DOHH2 (cell line): Measurements from ENCODE around the gene EVL.

ENCODE experiments used
- H3F3A ChIP-seq: fragments of 200-600 bp; sonication (generic), shearing (Covaris generic); 2 replicates; pipeline ENCODE4 v1.6.0; 2016; ENCODE audit warnings: antibody characterized with exemption, mild to moderate bottlenecking; ENCODE audit not compliant: control insufficient read depth, insufficient read depth
- H3K27ac ChIP-seq: fragments of 200-600 bp; sonication (generic); 2 replicates; pipeline ENCODE4 v1.5.1; 2014; ENCODE audit warnings: low read depth, mild to moderate bottlenecking, low read length, moderate library complexity
- H3K27me3 ChIP-seq: fragments of 200-600 bp; sonication (generic); 2 replicates; pipeline ENCODE4 v1.6.1; 2014; ENCODE audit warnings: mild to moderate bottlenecking, low read length, mixed read lengths; ENCODE audit not compliant: control insufficient read depth
- H3K36me3 ChIP-seq: fragments of 200-600 bp; sonication (generic); 2 replicates; pipeline ENCODE4 v1.6.1; 2014; ENCODE audit warnings: mild to moderate bottlenecking, low read length, moderate library complexity, mixed read lengths; ENCODE audit not compliant: control insufficient read depth
- H3K4me1 ChIP-seq: fragments of 200-600 bp; sonication (generic); 2 replicates; pipeline ENCODE4 v1.6.1; 2014; ENCODE audit warnings: mild to moderate bottlenecking, low read length, mixed read lengths; ENCODE audit not compliant: control insufficient read depth
- H3K4me2 ChIP-seq: fragments of 200-600 bp; sonication (generic); 2 replicates; pipeline ENCODE4 v1.6.0; 2014; ENCODE audit warnings: mild to moderate bottlenecking, low read length, moderate library complexity
- H3K4me3 ChIP-seq: fragments of 200-600 bp; sonication (generic); 2 replicates; pipeline ENCODE4 v1.5.1; 2014; ENCODE audit warnings: mild to moderate bottlenecking, low read length, mixed read lengths
- H3K79me2 ChIP-seq: fragments of 200-600 bp; sonication (generic); 2 replicates; pipeline ENCODE4 v1.6.1; 2014; ENCODE audit warnings: mild to moderate bottlenecking, low read length, mixed read lengths; ENCODE audit not compliant: control insufficient read depth
- H3K9me2 ChIP-seq: fragments of 200-600 bp; sonication (generic); replicated peaks from 2 replicates; pipeline ENCODE4 v1.6.1; 2014; ENCODE audit warnings: mild to moderate bottlenecking, low read length, mixed read lengths; ENCODE audit not compliant: control insufficient read depth
- H3K9me3 ChIP-seq: fragments of 200-600 bp; sonication (generic); 2 replicates; pipeline ENCODE4 v1.6.1; 2014; ENCODE audit warnings: antibody characterized with exemption, low read length, mixed read lengths; ENCODE audit not compliant: control insufficient read depth, insufficient read depth
- H4K20me1 ChIP-seq: fragments of 200-600 bp; sonication (generic); 2 replicates; pipeline ENCODE4 v1.6.0; 2014; ENCODE audit warnings: low read depth, mild to moderate bottlenecking, antibody characterized with exemption, low read length, moderate library complexity; ENCODE audit not compliant: control insufficient read depth, insufficient read depth
- CTCF ChIP-seq: fragments of 200-600 bp; sonication (generic); IDR thresholded peaks from one replicate; pipeline ENCODE4 v1.5.1; 2014; ENCODE audit warnings: antibody characterized with exemption, mild to moderate bottlenecking, low read depth, low read length; ENCODE audit not compliant: poor library complexity, severe bottlenecking
- EZH2phosphoT487 ChIP-seq: fragments of 200-600 bp; sonication (generic); IDR thresholded peaks from 2 replicates; pipeline ENCODE4 v1.6.1; 2017; ENCODE audit warnings: borderline replicate concordance, mild to moderate bottlenecking, antibody characterized with exemption, low read length, moderate library complexity, mixed read lengths

EVL gene

GRCh38 chr14:100085462-100085861 is 20.2 kb downstream of the EVL start:
- no peak for TF ChIP-seq CTCF
- TF ChIP-seq EZH2phosphoT487, result no peak
- Histone ChIP-seq H3F3A (no peaks in the 10 kb centered on the region), H3K9me2 (no peaks in the 10 kb centered on the region), H3K27me3 (no peaks in the 10 kb centered on the region), H3K4me3 (no peak overlapping the region), H3K4me1 (no peaks in the 10 kb centered on the region), H3K79me2 (no peaks in the 10 kb centered on the region), H3K36me3 (no peaks in the 10 kb centered on the region), H3K4me2 (no peak overlapping the region), H3K27ac (no peak overlapping the region), H3K9me3 (no peaks in the 10 kb centered on the region), H4K20me1 (no peaks in the 10 kb centered on the region)

- no peak overlapping the region for H3K4me2 ChIP-seq
- no peak overlapping the region for H3K4me3 ChIP-seq
- H3K36me3 ChIP-seq, result no peaks in the 10 kb centered on the region
- no peaks in the 10 kb centered on the region for H4K20me1 ChIP-seq
- no peak overlapping the region for H3K27ac ChIP-seq
- H3F3A ChIP-seq, result no peaks in the 10 kb centered on the region
- no peaks in the 10 kb centered on the region for H3K4me1 ChIP-seq
- no peaks in the 10 kb centered on the region for H3K27me3 ChIP-seq
- H3K9me3 ChIP-seq, result no peaks in the 10 kb centered on the region
- H3K79me2 ChIP-seq, result no peaks in the 10 kb centered on the region
- H3K9me2 ChIP-seq, result no peaks in the 10 kb centered on the region
- TF ChIP-seq EZH2phosphoT487, result no peak
- TF ChIP-seq CTCF, result no peak
These were observed 21.1 kb downstream of the EVL start for GRCh38 chr14:100086361-100086760.

- Histone ChIP-seq H3K79me2 (no peaks in the 10 kb centered on the region), H3K36me3 (no peaks in the 10 kb centered on the region), H3K4me3 (no peak overlapping the region), H3F3A (no peaks in the 10 kb centered on the region), H3K9me2 (no peaks in the 10 kb centered on the region), H3K9me3 (no peaks in the 10 kb centered on the region), H4K20me1 (no peaks in the 10 kb centered on the region), H3K27me3 (no peaks in the 10 kb centered on the region), H3K4me1 (no peaks in the 10 kb centered on the region), H3K4me2 (no peak overlapping the region), H3K27ac (no peak overlapping the region)
- no peak for TF ChIP-seq EZH2phosphoT487
- TF ChIP-seq CTCF, result no peak
These were observed 23.0 kb downstream of the EVL start for GRCh38 chr14:100088226-100088625.

GRCh38 chr14:100091386-100091785 is 26.2 kb downstream of the EVL start:
- H4K20me1 ChIP-seq, result no peaks in the 10 kb centered on the region
- H3K9me2 ChIP-seq, result no peaks in the 10 kb centered on the region
- TF ChIP-seq CTCF (no peak), EZH2phosphoT487 (no peak)
- no peak overlapping the region for H3K4me2 ChIP-seq
- no peak overlapping the region for H3K27ac ChIP-seq
- H3K36me3 ChIP-seq, result no peaks in the 10 kb centered on the region
- H3K27me3 ChIP-seq, result no peaks in the 10 kb centered on the region
- no peaks in the 10 kb centered on the region for H3K9me3 ChIP-seq
- H3K4me3 ChIP-seq, result no peak overlapping the region
- no peaks in the 10 kb centered on the region for H3K4me1 ChIP-seq
- H3F3A ChIP-seq, result no peaks in the 10 kb centered on the region
- no peaks in the 10 kb centered on the region for H3K79me2 ChIP-seq
